Kidney epithelial cell (primary cell): Measurements from ENCODE around the gene NPEPL1. TPM values are rescaled to one million over a fixed set of nuclear protein-coding genes. Genes with fewer than 3 reads are reported as not detected.

ENCODE experiments used
- DNase-seq: peaks from one replicate; pipeline ENCODE4 v3.0.0-alpha.2; 2010; ENCODE audit warnings: low read depth
- H3K27me3 ChIP-seq: 2 replicates; pipeline ENCODE4 v1.6.0; 2011; ENCODE audit warnings: low read length; ENCODE audit not compliant: control insufficient read depth, insufficient read depth
- H3K36me3 ChIP-seq: 2 replicates; pipeline ENCODE4 v1.5.1; 2011; ENCODE audit warnings: low read length; ENCODE audit not compliant: control insufficient read depth, insufficient read depth
- H3K4me3 ChIP-seq: 2 replicates; pipeline ENCODE4 v1.5.1; 2011; ENCODE audit warnings: low read depth, mild to moderate bottlenecking, control low read depth, low read length
- CTCF ChIP-seq: IDR thresholded peaks from 2 replicates; pipeline ENCODE4 v1.5.1; 2011; ENCODE audit warnings: mild to moderate bottlenecking, moderate library complexity, low read length, control low read depth, inconsistent platforms; ENCODE audit not compliant: insufficient read depth, poor library complexity, severe bottlenecking
- total RNA-seq: library from RNA; depleted of rRNA; stranded (reverse); fragments of >200 nt; gene quantifications from 2 replicates; pipeline ENCODE4 v1.2.3, GENCODE V29; 2015

The NPEPL1 gene
- total RNA-seq, 1 donor from 2014 or later: 29.7 TPM

GRCh38 chr20:58661598-58662473 is 30.8 kb upstream of the NPEPL1 start:
- no peak for TF ChIP-seq CTCF
- Histone ChIP-seq H3K4me3 (no peak overlapping the region), H3K36me3 (no peaks in the 10 kb centered on the region), H3K27me3 (no peaks in the 10 kb centered on the region)
- no peak for DNase-seq

GRCh38 chr20:58664331-58664730 is 28.3 kb upstream of the NPEPL1 start:
- no peak for TF ChIP-seq CTCF
- Histone ChIP-seq H3K36me3 (no peaks in the 10 kb centered on the region), H3K4me3 (no peak overlapping the region), H3K27me3 (no peaks in the 10 kb centered on the region)
- no peak for DNase-seq

- DNase-seq: no peak
- no peak for TF ChIP-seq CTCF
- H3K27me3 ChIP-seq: no peaks in the 10 kb centered on the region
- H3K4me3 ChIP-seq: no peak overlapping the region
- no peaks in the 10 kb centered on the region for H3K36me3 ChIP-seq
Observed at GRCh38 chr20:58664883-58665282, 27.7 kb upstream of the NPEPL1 start.

- H3K36me3 ChIP-seq: no peaks in the 10 kb centered on the region
- TF ChIP-seq CTCF: no peak
- DNase-seq: no peak
- H3K4me3 ChIP-seq: no peak overlapping the region
- H3K27me3 ChIP-seq: no peaks in the 10 kb centered on the region
Observed at GRCh38 chr20:58665606-58666005, 27.0 kb upstream of the NPEPL1 start.

GRCh38 chr20:58666702-58667101 is 25.9 kb upstream of the NPEPL1 start:
- DNase-seq: no peak
- no peaks in the 10 kb centered on the region for H3K36me3 ChIP-seq
- H3K4me3 ChIP-seq: no peak overlapping the region
- no peak for TF ChIP-seq CTCF
- H3K27me3 ChIP-seq: no peaks in the 10 kb centered on the region

- H3K36me3 ChIP-seq: no peaks in the 10 kb centered on the region
- TF ChIP-seq CTCF: no peak
- DNase-seq: no peak
- no peak overlapping the region for H3K4me3 ChIP-seq
- H3K27me3 ChIP-seq: no peaks in the 10 kb centered on the region
Observed at GRCh38 chr20:58667975-58668374, 24.6 kb upstream of the NPEPL1 start.
